AG04449 (cell line): ENCODE results near the gene CEACAM8.
A peak's percentile ranks its signal among the peaks of the same experiment; 100 is the strongest.
"Not testable (repeated sequence)": the region's sequence is repeated elsewhere in the genome, so short reads cannot be mapped to it uniquely, and the experiment has no call there.

Source experiments
- CTCF ChIA-PET: fragments of 350-600 bp; formaldehyde crosslinking; extraction: SDS; loops from one replicate; lab custom pipeline; 2021; ENCODE audit warnings: antibody characterized with exemption; lab: Yijun Ruan, JAX
- POLR2A ChIA-PET: fragments of 400-600, 350-600 bp; formaldehyde crosslinking; extraction: SDS; loops from one replicate; lab custom pipeline; 2020; ENCODE audit warnings: antibody characterized with exemption, inconsistent platforms; lab: Yijun Ruan, JAX
- DNase-seq: peaks from one replicate; pipeline ENCODE4 v3.0.0-alpha.2; 2010; ENCODE audit warnings: low read depth, low spot score
- H3K4me3 ChIP-seq: 2 replicates; pipeline ENCODE4 v1.5.1; 2011; ENCODE audit warnings: low read depth, mild to moderate bottlenecking, control low read depth, low read length
- CTCF ChIP-seq: IDR thresholded peaks from one replicate; pipeline ENCODE4 v1.5.1; 2011; ENCODE audit warnings: mild to moderate bottlenecking, moderate library complexity, low read length, control low read depth, inconsistent platforms; ENCODE audit not compliant: insufficient read depth; ENCODE audit errors: missing control alignments

CEACAM8 gene

GRCh38 chr19:42594617-42595489, at the start of gene CEACAM8:
CEACAM8 (minus strand) TSS chr19:42594924; CDS start chr19:42594828, 96 bp downstream.
- POLR2A ChIA-PET = no interaction called here
- DNase-seq = no peak
- no peak for TF ChIP-seq CTCF
- no peak within 1 kb of the TSS for H3K4me3 ChIP-seq
- CTCF ChIA-PET = interaction anchor here (1.2 to 3.3 kb wide), 10 partner anchors 10 to 156 kb away, joined by 3 to 34 read pairs (median 7); no protein-coding TSS in a partner anchor

GRCh38 chr19:42639324-42640092, 44.8 kb upstream of the CEACAM8 start:
- DNase-seq, H3K4me3 ChIP-seq, POLR2A ChIA-PET, CTCF ChIA-PET: not testable (repeated sequence)

- ChIA-PET CTCF (interaction anchor here (0.6 to 2.3 kb wide), 18 partner anchors 9 to 158 kb away, joined by 3 to 16 read pairs (median 4); no protein-coding TSS in a partner anchor), POLR2A (no interaction called here)
- no peak overlapping the region for H3K4me3 ChIP-seq
- DNase-seq = no peak
- TF ChIP-seq CTCF = no peak
Measured at GRCh38 chr19:42635233-42635539, 40.5 kb upstream of the CEACAM8 start.

GRCh38 chr19:42634409-42635232, 39.9 kb upstream of the CEACAM8 start:
- no peak overlapping the region for H3K4me3 ChIP-seq
- DNase-seq = no peak
- ChIA-PET CTCF (interaction anchor here (0.6 to 2.3 kb wide), 22 partner anchors 9 to 159 kb away, joined by 3 to 16 read pairs (median 4); no protein-coding TSS in a partner anchor), POLR2A (no interaction called here)
- peak; percentile 64 for TF ChIP-seq CTCF

GRCh38 chr19:42629191-42629590, 34.5 kb upstream of the CEACAM8 start:
- ChIA-PET CTCF (interaction anchor here (1.6 kb wide), 1 partner anchor 33 kb away, joined by 5 read pairs; no protein-coding TSS in a partner anchor), POLR2A (no interaction called here)
- DNase-seq = no peak

More at GRCh38 chr19:42629191-42629590, 34.5 kb upstream of the CEACAM8 start:
- no peak for TF ChIP-seq CTCF
- no peak overlapping the region for H3K4me3 ChIP-seq
